CD4-positive, alpha-beta T cell treated with Interleukin-17A for 1 hour (primary cell): Measurements from ENCODE around the gene OTOG.

Source experiments
- DNase-seq: peaks from one replicate; pipeline ENCODE4 v3.0.0-alpha.2; 2020

The OTOG gene

DNA sequence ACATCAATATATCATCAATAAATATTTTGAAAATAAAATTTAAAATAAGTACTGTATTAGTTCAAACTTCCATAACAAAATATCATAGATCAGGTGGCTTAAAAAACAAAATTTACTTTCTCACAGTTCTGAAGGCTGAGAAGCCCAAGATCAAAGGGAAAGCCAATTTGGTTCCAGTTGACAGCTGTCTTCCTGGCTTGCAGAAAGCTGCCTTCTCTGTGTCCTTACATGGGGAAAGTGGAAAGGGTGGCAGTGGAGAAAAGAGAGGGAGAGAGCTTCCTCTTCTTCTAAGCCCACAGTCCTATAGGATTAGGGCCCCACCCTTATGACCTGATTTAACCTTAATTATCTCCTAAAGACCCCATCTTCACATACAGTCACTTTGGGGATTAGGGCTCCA, 121.1 kb downstream of the OTOG start:
- no peak for DNase-seq

- DNase-seq: no peak
Observed at GRCh38 chr11:17672469-17672868, 125.4 kb downstream of the OTOG start.

GRCh38 chr11:17673951-17674350, 126.9 kb downstream of the OTOG start:
- no peak for DNase-seq

GRCh38 chr11:17682848-17683247, 135.8 kb downstream of the OTOG start:
- DNase-seq: no peak

DNA sequence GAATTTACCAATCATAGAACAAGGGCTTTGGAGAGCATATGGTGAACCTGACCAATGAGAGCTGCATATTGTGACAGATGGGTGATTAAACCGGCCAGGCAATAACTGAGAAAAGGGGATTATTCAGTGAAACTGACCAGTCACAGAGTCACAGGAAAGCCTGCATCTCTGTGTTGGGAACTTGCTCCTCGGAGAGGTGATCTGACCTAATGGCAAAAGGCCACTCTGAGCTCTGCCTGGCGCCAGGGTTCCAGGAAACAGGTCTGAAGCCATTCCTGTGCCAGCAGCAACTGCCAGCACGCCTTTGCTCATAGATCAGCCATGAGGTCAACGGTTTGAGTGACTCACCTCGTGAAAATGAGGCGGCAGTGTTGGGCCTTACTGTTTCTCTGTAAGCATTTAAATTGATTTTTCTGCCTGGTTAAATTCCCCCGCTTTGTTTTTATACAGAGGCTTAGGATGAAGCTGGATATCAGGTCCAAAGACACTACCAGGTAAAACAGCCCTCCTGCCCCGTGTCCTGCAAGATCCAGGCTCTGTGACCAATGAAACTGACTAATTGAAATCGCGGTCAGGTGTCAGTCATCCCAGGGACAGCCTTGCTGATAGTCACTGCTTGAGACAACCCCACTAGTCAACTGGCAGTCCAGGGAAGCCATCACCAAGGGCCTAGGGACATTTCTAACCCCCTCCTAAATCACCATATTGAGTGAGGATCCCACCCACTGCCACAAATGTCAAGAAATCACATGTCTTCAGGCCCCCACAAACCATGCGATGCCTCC, 136.5 kb downstream of the OTOG start:
- no peak for DNase-seq

DNA sequence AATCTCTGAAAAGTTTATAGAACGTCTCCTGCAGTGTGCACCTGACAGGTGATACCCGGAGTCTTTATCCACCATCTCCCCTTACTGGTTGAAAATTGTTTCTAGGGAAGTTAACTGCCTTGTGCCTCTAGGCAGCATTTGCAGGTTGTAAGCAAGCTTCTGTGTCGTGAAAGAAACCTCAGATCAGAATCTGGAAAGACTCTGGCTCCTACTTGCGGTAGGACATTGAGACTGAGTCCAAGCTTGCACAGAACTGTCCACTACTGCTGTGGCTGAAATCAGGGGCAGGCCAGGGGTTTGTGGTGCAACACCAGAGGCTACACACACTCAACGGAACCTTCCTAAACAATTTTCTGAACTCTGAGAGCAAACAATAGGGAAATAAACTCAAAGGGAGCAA, 137.5 kb downstream of the OTOG start:
- DNase-seq: no peak

GRCh38 chr11:17686231-17686980, 139.3 kb downstream of the OTOG start:
- DNase-seq: no peak

- no peak for DNase-seq
Observed at GRCh38 chr11:17687946-17688670, 141.0 kb downstream of the OTOG start.

DNA sequence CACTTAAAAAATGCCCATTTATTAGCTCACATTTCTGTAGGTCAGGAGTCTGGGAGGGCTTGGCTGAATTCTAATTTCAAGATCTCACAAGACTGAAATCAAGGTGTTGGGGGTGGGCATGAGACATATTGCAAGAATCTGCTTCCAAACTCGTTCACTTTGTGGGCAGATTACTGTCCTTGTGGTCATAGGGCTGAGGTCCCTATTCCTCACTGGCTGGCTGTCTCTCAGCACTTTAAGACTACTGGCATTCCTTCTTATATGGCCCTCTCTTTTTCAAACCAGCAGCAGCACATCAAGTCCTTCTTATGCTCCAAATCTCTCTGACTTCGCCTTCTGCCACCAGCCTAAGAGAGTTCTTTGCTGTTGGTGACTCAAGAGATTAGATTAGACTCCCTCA, 144.5 kb downstream of the OTOG start:
- no peak for DNase-seq

DNA sequence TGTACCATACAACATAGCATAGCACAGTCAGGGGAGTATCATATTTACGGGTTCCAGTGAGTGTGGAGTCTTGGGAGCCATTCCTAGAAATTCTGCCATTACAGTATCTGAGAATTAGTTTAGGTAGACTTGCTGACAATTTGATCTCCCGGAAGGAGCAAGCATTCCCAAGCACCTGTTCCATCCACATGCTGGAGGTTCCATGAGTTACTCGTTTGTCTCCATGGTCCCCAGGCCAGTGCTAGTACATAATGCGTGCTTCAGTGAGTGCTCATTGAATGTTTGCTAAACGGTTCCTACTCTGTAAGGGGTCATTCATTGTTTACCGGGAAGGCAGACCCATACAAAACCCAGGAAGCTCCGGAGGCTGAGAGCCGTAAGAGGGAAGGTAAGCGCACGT, 144.9 kb downstream of the OTOG start:
- no peak for DNase-seq

GRCh38 chr11:17692931-17693330, 145.9 kb downstream of the OTOG start:
- DNase-seq: no peak

DNA sequence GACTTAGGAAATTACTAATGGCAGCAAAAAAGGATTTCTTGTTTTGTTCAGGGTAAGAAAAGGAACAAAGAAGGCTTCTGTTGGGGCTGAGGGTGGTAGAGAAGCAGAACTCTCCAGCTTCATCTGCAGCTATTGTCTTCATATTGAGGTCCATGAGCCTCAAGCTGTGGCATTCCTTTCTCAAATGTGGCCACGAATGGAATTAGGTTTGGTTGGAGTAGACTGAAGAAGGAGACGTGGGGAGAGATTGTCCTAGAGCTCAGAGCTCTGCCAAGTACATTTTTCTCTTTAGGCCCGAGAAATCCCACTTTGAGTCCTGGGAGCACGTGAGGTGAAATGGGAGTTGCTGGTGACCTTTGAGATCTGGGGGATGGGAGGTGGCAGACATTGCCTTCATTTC, 146.5 kb downstream of the OTOG start:
- no peak for DNase-seq

DNA sequence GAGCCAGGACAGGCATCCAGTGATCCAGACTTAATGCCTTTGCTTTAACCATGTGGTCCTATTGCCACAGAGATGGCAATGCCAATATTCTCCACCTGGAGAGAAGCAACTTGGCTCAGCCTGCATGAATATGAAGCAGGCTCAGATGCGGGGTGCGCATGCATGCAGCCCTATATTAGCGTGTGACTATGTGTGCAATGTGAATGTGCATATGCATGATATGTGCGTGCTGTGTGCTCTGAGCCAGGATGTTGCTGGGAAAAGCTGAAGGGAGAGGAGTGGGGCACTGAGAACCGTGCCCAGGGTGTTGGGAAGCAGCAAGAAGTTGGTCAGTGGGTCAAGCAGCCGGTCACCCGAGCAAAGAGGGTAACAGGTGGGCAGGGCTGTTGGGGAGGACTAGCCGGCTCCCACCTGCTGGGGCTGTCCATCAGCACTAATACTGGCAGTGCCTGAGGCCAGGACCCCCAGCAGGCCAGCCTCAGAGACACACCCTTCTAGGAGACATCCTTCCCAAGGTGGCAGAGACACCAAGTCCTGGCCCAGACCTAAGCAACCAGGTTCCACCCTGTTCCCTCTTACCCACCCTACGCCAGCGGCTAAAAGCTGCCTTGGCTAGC, 147.5 kb downstream of the OTOG start:
- no peak for DNase-seq

DNA sequence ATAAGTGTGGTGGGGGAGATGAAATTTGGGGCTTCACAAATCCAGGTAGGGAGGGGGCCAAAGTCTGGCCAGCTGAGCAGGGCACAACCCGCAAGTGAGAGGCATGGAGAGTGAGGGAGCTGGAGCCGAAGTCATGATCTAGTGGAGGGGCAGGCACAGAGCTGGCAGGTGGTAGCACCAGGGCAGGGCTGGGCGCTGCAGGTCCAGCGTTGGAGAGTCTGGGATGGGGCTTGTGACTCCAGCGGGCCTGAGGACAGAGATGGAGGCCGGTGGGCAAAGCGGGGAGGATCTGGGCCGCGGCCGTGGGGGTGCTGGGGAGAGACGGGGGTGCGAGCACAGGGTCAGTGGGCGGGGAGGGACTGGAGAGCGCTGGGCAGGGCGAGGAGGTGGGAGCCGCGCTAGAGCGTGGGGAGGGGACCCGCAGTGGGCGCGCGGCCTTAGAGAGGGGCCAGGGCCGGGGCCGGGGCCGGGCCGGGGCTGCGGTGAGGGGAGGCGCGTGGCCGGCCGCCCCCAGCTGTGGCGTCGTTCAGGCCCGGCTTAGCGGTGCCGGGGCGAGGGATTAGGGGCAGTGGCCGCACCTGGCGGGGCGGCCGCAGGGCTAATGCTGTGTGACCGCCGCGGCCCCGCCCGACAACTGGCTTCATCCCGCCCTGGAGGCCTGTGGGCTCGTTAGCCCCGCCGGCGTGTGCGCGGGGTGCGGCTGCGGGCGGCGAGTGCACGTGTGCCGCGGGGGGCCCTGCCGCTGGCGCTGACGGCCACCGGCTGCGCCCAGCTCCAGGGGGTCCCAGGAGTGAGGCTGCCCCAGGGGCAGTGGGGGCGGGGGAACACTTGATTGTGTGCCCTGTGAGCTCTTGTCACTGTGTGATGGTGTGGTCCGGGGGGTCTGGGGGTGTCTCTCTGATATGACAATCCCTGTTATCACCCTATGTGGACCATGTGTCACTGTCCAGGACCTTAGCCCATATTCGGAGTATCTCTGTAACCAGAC, 148.7 kb downstream of the OTOG start:
- no peak for DNase-seq

DNA sequence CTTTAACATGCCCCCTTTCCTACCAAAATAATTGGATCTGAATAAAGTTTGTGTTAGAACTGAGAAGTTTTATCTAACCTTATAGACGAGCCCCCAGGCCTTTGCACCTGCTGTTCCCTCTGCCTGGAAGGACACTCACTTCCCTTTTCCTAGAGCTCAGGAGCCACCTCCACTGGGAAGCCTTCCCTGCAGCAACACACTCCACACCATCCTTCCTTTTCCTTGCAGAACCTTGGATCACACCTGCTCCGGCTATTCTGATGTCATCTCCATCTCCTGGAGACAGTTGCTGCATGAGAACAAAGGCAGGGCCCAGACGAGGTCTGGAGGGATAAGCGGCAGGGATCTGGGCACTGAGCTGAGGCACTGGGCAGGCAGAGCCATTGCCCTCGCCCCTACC, 149.7 kb downstream of the OTOG start:
- DNase-seq: no peak
